Activated CD8-positive, alpha-beta memory T cell treated with anti-CD3 and anti-CD28 coated beads for 24 hours (primary cell): ENCODE results near the gene EGR1.

Experiments used
- DNase-seq: peaks from one replicate; pipeline ENCODE4 v3.0.0-alpha.2; 2020

The EGR1 gene

DNA sequence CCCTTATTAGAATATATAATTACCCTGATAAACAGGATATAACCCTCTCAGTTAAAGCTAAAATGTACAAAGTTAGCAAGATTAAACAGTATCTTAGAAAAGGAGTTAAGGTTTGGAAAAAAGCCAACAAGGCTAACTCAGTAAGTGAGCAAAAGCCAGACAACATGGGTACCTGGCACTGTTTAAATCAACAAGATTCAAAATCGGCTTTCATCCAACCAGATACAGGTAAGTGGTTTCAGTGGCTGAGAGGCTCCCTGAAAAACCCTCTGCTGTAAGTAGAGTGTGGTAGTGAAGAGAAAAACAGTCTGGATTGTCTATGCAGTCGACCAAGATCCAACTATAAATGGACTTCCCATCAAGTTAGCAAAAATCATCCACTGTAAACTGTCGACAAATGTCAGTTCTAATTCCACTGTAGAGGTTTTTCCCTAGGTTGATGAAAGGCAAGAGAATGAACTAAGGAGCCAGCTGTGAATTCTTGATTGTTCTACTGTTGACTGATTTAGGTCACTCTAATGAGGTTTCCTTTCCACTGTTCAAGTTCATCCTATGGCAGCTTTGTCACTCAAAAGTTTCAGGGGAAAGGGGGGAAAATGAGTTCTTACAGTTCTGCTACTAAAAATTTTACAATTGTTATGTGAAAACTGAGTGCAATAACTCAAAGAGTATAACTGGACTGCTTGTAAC is 50.4 kb downstream of the EGR1 start:
- no peak for DNase-seq

DNA sequence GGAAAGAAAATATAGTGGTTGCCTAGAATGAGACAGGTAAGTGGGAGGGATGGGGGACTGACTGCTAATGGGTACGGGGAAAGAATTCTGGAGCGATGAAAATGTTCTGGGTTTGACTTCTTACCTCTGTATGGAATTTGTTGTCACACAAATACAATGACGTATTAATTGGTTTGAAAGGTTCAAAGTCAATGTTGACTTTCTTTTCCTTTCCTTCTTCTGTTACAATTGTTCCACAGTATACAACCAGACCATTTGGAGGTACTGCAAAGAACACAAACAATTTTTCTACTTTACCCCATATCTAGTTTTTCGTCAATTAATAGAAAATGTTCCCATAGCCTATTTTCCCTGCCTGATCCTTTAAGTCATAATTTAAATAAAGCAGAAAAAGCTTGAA is 52.2 kb downstream of the EGR1 start:
- no peak for DNase-seq
